Esophagus muscularis mucosa (tissue), 4 donors: ENCODE measurements around the gene ADAMTS13.

Experiments
- EP300 ChIP-seq: sonication (generic); formaldehyde crosslinking; IDR thresholded peaks from one replicate; pipeline ENCODE4 v1.6.1; 2017; ENCODE audit warnings: antibody characterized with exemption
- POLR2A ChIP-seq: fragments of 450-650 bp; IDR thresholded peaks from one replicate; pipeline ENCODE4 v1.6.1; 2017; ENCODE audit warnings: antibody characterized with exemption, moderate library complexity, mild to moderate bottlenecking, low read depth
- TF ChIP-seq, protein P1 (sequence below), 3 experiments: fragments of 200-600 bp in 2 of 3; fragments of 450-650 bp in 1 of 3; sonication (generic) in 2 of 3; IDR thresholded peaks; one replicate each; pipeline ENCODE4 v1.5.1; 2017 to 2019; ENCODE audit warnings: antibody characterized with exemption in 3 of 3, mild to moderate bottlenecking in 2 of 3, moderate library complexity in 1 of 3

DNA sequence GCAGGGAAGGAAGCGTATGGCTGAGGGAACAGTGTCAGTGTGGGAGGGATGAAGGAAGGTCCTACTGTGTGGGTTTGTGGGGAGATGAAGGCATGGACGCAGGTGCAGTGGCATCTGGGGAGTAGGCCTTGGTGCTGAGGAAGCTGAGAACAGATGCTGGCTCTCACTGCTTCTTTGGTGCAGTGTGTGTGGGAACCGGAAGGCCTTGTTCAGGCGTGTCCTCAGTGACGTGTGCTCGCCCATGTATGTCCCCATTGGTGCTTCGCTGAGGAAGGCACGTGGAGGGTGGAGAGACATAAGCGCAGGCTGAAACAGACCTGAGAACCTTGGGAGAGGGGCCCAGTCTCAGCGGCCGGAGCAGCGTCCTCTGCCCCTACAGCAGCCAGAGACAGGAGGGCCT lies 18.7 kb downstream of the ADAMTS13 start:
- TF ChIP-seq EP300: no peak
- TF ChIP-seq, protein P1, sequence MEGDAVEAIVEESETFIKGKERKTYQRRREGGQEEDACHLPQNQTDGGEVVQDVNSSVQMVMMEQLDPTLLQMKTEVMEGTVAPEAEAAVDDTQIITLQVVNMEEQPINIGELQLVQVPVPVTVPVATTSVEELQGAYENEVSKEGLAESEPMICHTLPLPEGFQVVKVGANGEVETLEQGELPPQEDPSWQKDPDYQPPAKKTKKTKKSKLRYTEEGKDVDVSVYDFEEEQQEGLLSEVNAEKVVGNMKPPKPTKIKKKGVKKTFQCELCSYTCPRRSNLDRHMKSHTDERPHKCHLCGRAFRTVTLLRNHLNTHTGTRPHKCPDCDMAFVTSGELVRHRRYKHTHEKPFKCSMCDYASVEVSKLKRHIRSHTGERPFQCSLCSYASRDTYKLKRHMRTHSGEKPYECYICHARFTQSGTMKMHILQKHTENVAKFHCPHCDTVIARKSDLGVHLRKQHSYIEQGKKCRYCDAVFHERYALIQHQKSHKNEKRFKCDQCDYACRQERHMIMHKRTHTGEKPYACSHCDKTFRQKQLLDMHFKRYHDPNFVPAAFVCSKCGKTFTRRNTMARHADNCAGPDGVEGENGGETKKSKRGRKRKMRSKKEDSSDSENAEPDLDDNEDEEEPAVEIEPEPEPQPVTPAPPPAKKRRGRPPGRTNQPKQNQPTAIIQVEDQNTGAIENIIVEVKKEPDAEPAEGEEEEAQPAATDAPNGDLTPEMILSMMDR (IDR thresholded peaks at IDR 0.05): no peak
- TF ChIP-seq POLR2A: no peak
